Smooth muscle cell (in vitro differentiated cells): ENCODE results near the gene DPP9. TPM values are rescaled to one million over a fixed set of nuclear protein-coding genes. Genes with fewer than 3 reads are reported as not detected.

ENCODE experiments used
- DNase-seq: peaks from one replicate; lab custom pipeline; 2025; ENCODE audit not compliant: unreplicated experiment; lab: John Stamatoyannopoulos, UW
- H2AFZ ChIP-seq: fragments of 200-600 bp; sonication (generic); 2 replicates; pipeline ENCODE4 v1.6.0; 2016; ENCODE audit warnings: antibody characterized with exemption, low read depth, mild to moderate bottlenecking
- H3F3A ChIP-seq: fragments of 200-600 bp; sonication (generic); 2 replicates; pipeline ENCODE4 v1.6.0; 2017; ENCODE audit warnings: antibody characterized with exemption, low read depth
- H3K27ac ChIP-seq: fragments of 200-600 bp; sonication (generic); 2 replicates; pipeline ENCODE4 v1.5.1; 2016; ENCODE audit warnings: low read depth, mild to moderate bottlenecking
- H3K27me3 ChIP-seq: fragments of 200-600 bp; sonication (generic); 2 replicates; pipeline ENCODE4 v1.6.1; 2016; ENCODE audit warnings: low read depth, mild to moderate bottlenecking
- H3K36me3 ChIP-seq: fragments of 200-600 bp; sonication (generic); 2 replicates; pipeline ENCODE4 v1.5.1; 2016; ENCODE audit warnings: low read depth
- H3K4me1 ChIP-seq: fragments of 200-600 bp; sonication (generic); 2 replicates; pipeline ENCODE4 v1.5.1; 2016; ENCODE audit warnings: low read depth
- H3K4me2 ChIP-seq: fragments of 200-600 bp; sonication (generic); 2 replicates; pipeline ENCODE4 v1.6.0; 2016; ENCODE audit warnings: mild to moderate bottlenecking
- H3K4me3 ChIP-seq: fragments of 200-600 bp; sonication (generic); 2 replicates; pipeline ENCODE4 v1.5.1; 2016; ENCODE audit warnings: mild to moderate bottlenecking
- H3K79me2 ChIP-seq: fragments of 200-600 bp; sonication (generic); 2 replicates; pipeline ENCODE4 v1.6.0; 2016; ENCODE audit warnings: low read depth, mild to moderate bottlenecking
- H3K9ac ChIP-seq: fragments of 200-600 bp; sonication (generic); 2 replicates; pipeline ENCODE4 v1.6.0; 2016; ENCODE audit warnings: low read depth
- H3K9me3 ChIP-seq: fragments of 200-600 bp; sonication (generic); replicated peaks from 2 replicates; pipeline ENCODE4 v1.5.1; 2016; ENCODE audit warnings: low read depth
- H4K20me1 ChIP-seq: fragments of 200-600 bp; sonication (generic); 2 replicates; pipeline ENCODE4 v1.6.0; 2016; ENCODE audit warnings: low read depth
- CTCF ChIP-seq: fragments of 200-600 bp; sonication (generic); IDR thresholded peaks from 2 replicates; pipeline ENCODE4 v1.5.1; 2017; ENCODE audit warnings: borderline replicate concordance, mild to moderate bottlenecking, antibody characterized with exemption; ENCODE audit not compliant: insufficient read depth, poor library complexity, severe bottlenecking
- WGBS: methylation state at CpG from one replicate; pipeline ENCODE4 v1.1.7; 2016; ENCODE audit warnings: low lambda C conversion rate; 5-methylcytosine and 5-hydroxymethylcytosine counted together
- polyA plus RNA-seq: library from polyadenylated mRNA; unstranded; fragments of >200 nt; fragmentation: Nextera tagmentation; extraction: Ambion mirVana; gene quantifications from 2 replicates; pipeline ENCODE4 v1.2.1, GENCODE V29; 2016
- total RNA-seq: library from RNA; depleted of rRNA; stranded (reverse); fragments of >200 nt; gene quantifications from 2 replicates; pipeline ENCODE4 v1.2.3, GENCODE V29; 2014

Gene DPP9
- total and polyA plus RNA-seq, 2 experiments from 2014 or later: 26.3 to 44.3 TPM

- no peak overlapping the region for H3K9ac ChIP-seq
- H3K79me2 ChIP-seq: no peaks in the 10 kb centered on the region
- H3K4me1 ChIP-seq: no peaks in the 10 kb centered on the region
- no peaks in the 10 kb centered on the region for H3K36me3 ChIP-seq
- peak; percentile 28 for TF ChIP-seq CTCF
- no peaks in the 10 kb centered on the region for H3K9me3 ChIP-seq
- no peaks in the 10 kb centered on the region for H3F3A ChIP-seq
- no peaks in the 10 kb centered on the region for H4K20me1 ChIP-seq
- no peak overlapping the region for H2AFZ ChIP-seq
- 93% methylated on average over 1 of the region's 1 CpG for WGBS
- H3K27ac ChIP-seq: no peak overlapping the region
- DNase-seq: no peak
- H3K27me3 ChIP-seq: peaks cover 3% of the 10 kb centered on the region
- no peak overlapping the region for H3K4me3 ChIP-seq
- no peak overlapping the region for H3K4me2 ChIP-seq
Observed at GRCh38 chr19:4730740-4731171, 7.1 kb upstream of the DPP9 start.

GRCh38 chr19:4728871-4729270 lies 5.2 kb upstream of the DPP9 start:
- H3K9ac ChIP-seq: no peak overlapping the region
- H3K4me3 ChIP-seq: no peak overlapping the region
- no peaks in the 10 kb centered on the region for H3K9me3 ChIP-seq
- 86% methylated on average over 10 of the region's 10 CpGs for WGBS
- no peaks in the 10 kb centered on the region for H3K79me2 ChIP-seq
- H3K36me3 ChIP-seq: no peaks in the 10 kb centered on the region
- H3K4me2 ChIP-seq: no peak overlapping the region
- H3K27me3 ChIP-seq: peaks cover under 1% of the 10 kb centered on the region
- no peak overlapping the region for H2AFZ ChIP-seq
- no peak for DNase-seq
- H3F3A ChIP-seq: peaks cover 5% of the 10 kb centered on the region
- H3K4me1 ChIP-seq: no peaks in the 10 kb centered on the region
- H3K27ac ChIP-seq: no peak overlapping the region
- no peaks in the 10 kb centered on the region for H4K20me1 ChIP-seq
- no peak for TF ChIP-seq CTCF

DNA sequence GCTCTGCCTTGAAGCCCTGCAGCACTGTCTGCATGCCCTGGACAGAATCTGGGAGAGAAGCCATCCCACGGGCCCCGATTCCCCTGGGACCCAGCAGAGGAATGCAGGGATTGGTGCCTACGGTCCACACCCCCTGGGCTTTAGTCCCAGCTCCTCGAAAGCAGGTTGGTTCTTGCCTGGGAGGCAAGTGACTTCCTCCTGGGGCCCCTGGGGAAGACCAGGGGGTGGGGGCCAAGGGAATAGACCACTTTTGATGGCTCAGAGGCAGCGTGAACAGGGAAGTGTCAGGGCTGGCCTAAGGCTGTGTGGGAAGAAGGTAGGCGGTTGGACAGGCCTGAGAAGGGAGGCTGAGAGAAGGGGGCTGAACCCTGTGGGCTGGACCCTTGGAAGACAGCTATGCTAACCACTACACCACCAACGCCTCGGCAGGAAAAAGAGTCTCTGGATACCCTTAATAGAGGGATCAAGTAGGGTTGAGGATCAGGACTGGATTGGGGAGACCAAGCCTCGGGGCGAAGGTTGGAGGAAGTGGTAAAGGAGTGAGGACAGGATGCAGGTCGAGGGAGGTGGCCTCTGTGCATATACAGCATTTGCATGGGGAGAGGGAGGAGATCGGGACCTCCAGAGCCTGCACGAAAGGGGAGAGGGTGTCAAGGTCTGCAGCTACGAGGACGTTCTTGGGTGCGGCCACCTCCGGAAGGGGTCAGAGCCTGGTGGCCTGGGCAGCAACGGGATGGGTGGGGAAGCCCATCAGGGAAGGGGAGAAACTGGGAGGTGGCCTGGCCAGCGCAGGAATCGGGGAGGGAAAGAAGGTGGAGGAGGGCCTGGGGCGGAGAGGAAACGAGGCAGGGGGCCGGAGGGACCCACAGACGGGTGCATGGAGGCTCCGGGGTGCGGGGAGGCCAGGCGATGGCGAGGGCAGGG lies 709 bp downstream of the DPP9 start:
- no peaks in the 10 kb centered on the region for H4K20me1 ChIP-seq
- peak overlapping the region; percentile 84 for H3K4me3 ChIP-seq
- H3K27ac ChIP-seq: peak overlapping the region; percentile 37
- no peaks in the 10 kb centered on the region for H3K9me3 ChIP-seq
- H3K4me2 ChIP-seq: peak overlapping the region; percentile 88
- peak overlapping the region; percentile 90 for H3K9ac ChIP-seq
- peak overlapping the region; percentile 47 for H2AFZ ChIP-seq
- peaks cover 30% of the 10 kb centered on the region for H3K79me2 ChIP-seq
- DNase-seq: no peak
- no peaks in the 10 kb centered on the region for H3K27me3 ChIP-seq
- peaks cover 9% of the 10 kb centered on the region for H3K4me1 ChIP-seq
- no peaks in the 10 kb centered on the region for H3K36me3 ChIP-seq
- TF ChIP-seq CTCF: no peak
- H3F3A ChIP-seq: peaks cover 5% of the 10 kb centered on the region
- WGBS: 16% methylated on average over 19 of the region's 28 CpGs
